Measurements from ENCODE around the gene ERC2. TPM values are rescaled to one million over a fixed set of nuclear protein-coding genes. Genes with fewer than 3 reads are reported as not detected.

ERC2 gene
- polyA plus RNA-seq, 3 donors, result not detected

GRCh38 chr3:55501905-55502304 is 966.4 kb downstream of the ERC2 start:
- no peak for DNase-seq
- Mint-ChIP-seq H3K4me1 (no peaks in the 10 kb centered on the region), H3K27me3 (ENCODE audit: low read depth in 3 of 3) (peaks cover 0 to 10% (median 0%) of the 10 kb centered on the region in 3 donors), H3K27ac (no peak overlapping the region), H3K36me3 (no peaks in the 10 kb centered on the region), H3K9me3 (no peaks in the 10 kb centered on the region), H3K4me3 (no peak overlapping the region)
- Histone ChIP-seq H4K20me1 (ENCODE audit: insufficient read depth, low read length) (no peaks in the 10 kb centered on the region), H3K27me3 (ENCODE audit: control insufficient read depth in 2 of 2, insufficient read depth in 2 of 2, low read length in 2 of 2) (peaks cover 4 to 5% of the 10 kb centered on the region in 2 donors), H3K36me3 (replicated peaks in 1 of 2; ENCODE audit: control insufficient read depth in 1 of 2, insufficient read depth in 2 of 2, low read length in 2 of 2) (no peaks in the 10 kb centered on the region), H3K9ac (ENCODE audit: insufficient read depth, low read length, poor library complexity, severe bottlenecking) (no peak overlapping the region), H2AFZ (ENCODE audit: insufficient read depth, low read depth, low read length, poor library complexity, severe bottlenecking) (no peak overlapping the region), H3K4me3 (replicated peaks in 1 of 3; ENCODE audit: low read depth in 2 of 3, low read length in 3 of 3) (no peak overlapping the region), H3K79me2 (ENCODE audit: insufficient read depth, low read length) (no peaks in the 10 kb centered on the region), H3K4me2 (replicated peaks; ENCODE audit: extremely low read depth, low read length, poor library complexity, severe bottlenecking) (no peak overlapping the region), H3K4me1 (ENCODE audit: control insufficient read depth in 1 of 2, insufficient read depth in 2 of 2, low read length in 2 of 2) (no peaks in the 10 kb centered on the region), H3K27ac (ENCODE audit: low read depth in 1 of 2, low read length in 2 of 2) (no peak overlapping the region), H3K9me3 (replicated peaks in 1 of 2; ENCODE audit: control insufficient read depth in 1 of 2, insufficient read depth in 1 of 2, low read length in 2 of 2) (no peaks in the 10 kb centered on the region)
- no CpG with 5 or more reads among the region's 3 CpGs for WGBS (ENCODE audit: insufficient coverage)
- no peak for TF ChIP-seq CTCF (IDR thresholded peaks at IDR 0.05)
- intact Hi-C loops (cut with micrococcal nuclease), result no loop called here

GRCh38 chr3:55500555-55501330 is 967.5 kb downstream of the ERC2 start:
- no peaks in the 10 kb centered on the region for H3K4me1 Mint-ChIP-seq
- intact Hi-C loops (cut with micrococcal nuclease), result no loop called here
- WGBS (ENCODE audit: insufficient coverage), result 83% methylated on average over 2 of the region's 5 CpGs
- H3K9me3 ChIP-seq (replicated peaks in 1 of 2; ENCODE audit: control insufficient read depth in 1 of 2, insufficient read depth in 1 of 2, low read length in 2 of 2), result no peaks in the 10 kb centered on the region
- no peak overlapping the region for H3K4me3 Mint-ChIP-seq
- H3K36me3 ChIP-seq (replicated peaks in 1 of 2; ENCODE audit: control insufficient read depth in 1 of 2, insufficient read depth in 2 of 2, low read length in 2 of 2), result no peaks in the 10 kb centered on the region
- no peak overlapping the region for H3K9ac ChIP-seq (ENCODE audit: insufficient read depth, low read length, poor library complexity, severe bottlenecking)
- H3K4me2 ChIP-seq (replicated peaks; ENCODE audit: extremely low read depth, low read length, poor library complexity, severe bottlenecking), result no peak overlapping the region
- H3K79me2 ChIP-seq (ENCODE audit: insufficient read depth, low read length), result no peaks in the 10 kb centered on the region
- no peaks in the 10 kb centered on the region for H3K4me1 ChIP-seq (ENCODE audit: control insufficient read depth in 1 of 2, insufficient read depth in 2 of 2, low read length in 2 of 2)
- no peak for TF ChIP-seq CTCF (IDR thresholded peaks at IDR 0.05)
- H3K4me3 ChIP-seq (replicated peaks in 1 of 3; ENCODE audit: low read depth in 2 of 3, low read length in 3 of 3), result no peak overlapping the region
- no peaks in the 10 kb centered on the region for H4K20me1 ChIP-seq (ENCODE audit: insufficient read depth, low read length)
- no peak overlapping the region for H3K27ac ChIP-seq (ENCODE audit: low read depth in 1 of 2, low read length in 2 of 2)
- no peaks in the 10 kb centered on the region for H3K36me3 Mint-ChIP-seq
- H3K27ac Mint-ChIP-seq, result no peak overlapping the region
- DNase-seq, result no peak
- peaks cover 0 to 14% (median 2%) of the 10 kb centered on the region in 3 donors for H3K27me3 Mint-ChIP-seq (ENCODE audit: low read depth in 3 of 3)
- no peaks in the 10 kb centered on the region for H3K9me3 Mint-ChIP-seq
- H3K27me3 ChIP-seq (ENCODE audit: control insufficient read depth in 2 of 2, insufficient read depth in 2 of 2, low read length in 2 of 2), result peaks cover 4 to 5% of the 10 kb centered on the region in 2 donors
- H2AFZ ChIP-seq (ENCODE audit: insufficient read depth, low read depth, low read length, poor library complexity, severe bottlenecking), result no peak overlapping the region

All from CD14-positive monocyte (primary cell).